NCI-H1417 treated with DMSO at 0.1 percent for 48 hours (cell line): ENCODE results near the gene TBX6.

Experiments used
- DNase-seq: peaks from one replicate; lab custom pipeline; 2025; lab: John Stamatoyannopoulos, UW

TBX6 gene

GRCh38 chr16:30113711-30114333 lies 22.1 kb upstream of the TBX6 start:
- no peak for DNase-seq

GRCh38 chr16:30113031-30113710 lies 21.4 kb upstream of the TBX6 start, which contains the start of gene GDPD3:
Gene GDPD3 (minus strand): TSS chr16:30113537. CDS start chr16:30113478, 59 bp downstream.
- DNase-seq, result no peak

- no peak for DNase-seq
Measured at GRCh38 chr16:30112197-30113030, 20.7 kb upstream of the TBX6 start.

- no peak for DNase-seq
Measured at GRCh38 chr16:30110661-30111060, 18.9 kb upstream of the TBX6 start.

- DNase-seq, result no peak
Measured at GRCh38 chr16:30108059-30108850, 16.5 kb upstream of the TBX6 start.

- no peak for DNase-seq
Measured at GRCh38 chr16:30104492-30104891, 12.8 kb upstream of the TBX6 start.

- DNase-seq, result no peak
Measured at GRCh38 chr16:30104090-30104489, 12.4 kb upstream of the TBX6 start.

- DNase-seq, result no peak
Measured at GRCh38 chr16:30096862-30097563, 5.3 kb upstream of the TBX6 start.

- DNase-seq, result peak; percentile 16
Measured at GRCh38 chr16:30096105-30096861, 4.6 kb upstream of the TBX6 start, which contains the start of gene YPEL3. Gene YPEL3 (minus strand): TSS chr16:30096213. CDS start chr16:30095482, 731 bp downstream.

- DNase-seq, result no peak
Measured at GRCh38 chr16:30095166-30096078, 3.7 kb upstream of the TBX6 start.

GRCh38 chr16:30094541-30095165 lies 2.9 kb upstream of the TBX6 start:
- DNase-seq, result no peak

GRCh38 chr16:30092373-30093010 lies 768 bp upstream of the TBX6 start:
- no peak for DNase-seq

GRCh38 chr16:30090610-30091331 lies 953 bp downstream of the TBX6 start:
- DNase-seq, result no peak

GRCh38 chr16:30088832-30089624 lies 2.7 kb downstream of the TBX6 start:
- DNase-seq, result no peak

- DNase-seq, result no peak
Measured at GRCh38 chr16:30088237-30088831, 3.4 kb downstream of the TBX6 start.

- DNase-seq, result no peak
Measured at GRCh38 chr16:30087181-30087898, 4.4 kb downstream of the TBX6 start.
